Measurements from ENCODE around the gene DHFR. TPM values are rescaled to one million over a fixed set of nuclear protein-coding genes. Genes with fewer than 3 reads are reported as not detected.
A peak's percentile ranks its signal among the peaks of the same experiment; 100 is the strongest.

The DHFR gene
- total RNA-seq, 1 donor from 2014 or later, result 128 TPM

DNA sequence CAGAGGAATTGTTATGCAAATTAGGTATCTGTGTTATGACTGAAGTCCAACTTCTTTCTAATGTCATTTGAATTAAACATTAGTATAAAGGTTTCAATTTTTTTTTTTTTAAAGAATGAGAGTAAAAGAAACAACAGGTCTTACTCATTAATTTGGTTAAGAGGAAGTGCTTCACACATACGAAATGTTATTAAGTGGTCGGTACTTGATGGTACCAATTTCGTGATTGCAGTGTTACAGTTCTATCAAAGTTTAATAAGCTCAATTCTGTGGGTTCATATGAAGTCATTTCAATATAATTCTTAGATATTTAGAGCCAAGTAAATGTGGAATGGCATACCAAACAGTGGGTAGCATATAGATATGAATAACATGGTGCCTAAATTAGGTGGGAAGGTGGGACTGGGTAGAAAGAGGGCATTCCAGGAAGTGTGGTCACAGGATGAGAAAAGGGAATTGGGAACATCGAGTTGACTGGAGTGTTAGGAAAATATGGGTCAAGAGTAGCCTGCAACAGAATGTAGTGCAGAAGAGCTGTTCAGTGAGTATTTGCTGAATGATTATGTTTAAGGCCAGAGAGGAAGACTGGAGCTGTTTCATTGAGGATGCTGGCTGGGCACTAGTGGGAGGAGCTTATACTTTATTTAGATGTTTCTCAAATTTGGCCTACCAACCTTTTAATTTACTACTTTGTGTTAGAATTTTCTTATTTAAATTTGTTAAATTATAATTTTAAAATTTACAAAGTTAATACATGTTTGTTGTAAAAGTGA, 34.1 kb upstream of the DHFR start:
- H3K27me3 Mint-ChIP-seq (ENCODE audit: insufficient read depth, low read depth), result no peaks in the 10 kb centered on the region

DNA sequence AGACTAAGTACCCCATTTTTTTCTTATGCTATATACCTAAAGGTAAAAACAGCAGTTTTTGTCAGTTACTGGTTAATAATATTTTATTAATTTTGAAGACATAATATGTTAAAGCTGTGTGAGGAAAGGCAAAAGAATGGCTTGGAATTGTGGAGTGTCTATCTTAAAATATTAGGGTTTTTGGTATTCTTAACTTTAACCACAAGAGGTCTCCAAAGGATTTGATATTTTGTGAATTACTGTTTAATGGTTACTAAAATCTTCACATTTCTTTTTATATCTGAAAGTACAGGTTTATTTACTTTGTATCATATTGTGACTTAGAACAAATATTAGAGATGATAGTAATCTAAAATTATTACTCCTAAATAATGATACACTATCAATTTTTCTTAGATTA, 32.0 kb upstream of the DHFR start:
- H3K4me2 ChIP-seq, result no peak overlapping the region
- Mint-ChIP-seq H3K36me3 (peaks cover 23% of the 10 kb centered on the region), H3K4me1 (no peaks in the 10 kb centered on the region), H3K4me3 (no peak overlapping the region), H3K27me3 (ENCODE audit: insufficient read depth, low read depth) (no peaks in the 10 kb centered on the region), H3K27ac (no peak overlapping the region), H3K9me3 (peaks cover 2% of the 10 kb centered on the region)
- no peaks in the 10 kb centered on the region for H4K20me1 ChIP-seq (ENCODE audit: low read depth)
- no peaks in the 10 kb centered on the region for H3K79me2 ChIP-seq (ENCODE audit: low read depth)
- no peak overlapping the region for H3K9ac ChIP-seq
- no peak overlapping the region for H3K4me3 ChIP-seq
- no peaks in the 10 kb centered on the region for H3K27me3 ChIP-seq
- H3K27ac ChIP-seq, result no peak overlapping the region
- H3K4me1 ChIP-seq, result no peaks in the 10 kb centered on the region
- H3F3A ChIP-seq (ENCODE audit: low read depth), result peaks cover 12% of the 10 kb centered on the region
- H3K9me3 ChIP-seq (ENCODE audit: low read depth), result no peaks in the 10 kb centered on the region
- no peak overlapping the region for H2AFZ ChIP-seq (replicated peaks)
- no peak for TF ChIP-seq EZH2phosphoT487 (IDR thresholded peaks at IDR 0.05)
- TF ChIP-seq, protein P1, sequence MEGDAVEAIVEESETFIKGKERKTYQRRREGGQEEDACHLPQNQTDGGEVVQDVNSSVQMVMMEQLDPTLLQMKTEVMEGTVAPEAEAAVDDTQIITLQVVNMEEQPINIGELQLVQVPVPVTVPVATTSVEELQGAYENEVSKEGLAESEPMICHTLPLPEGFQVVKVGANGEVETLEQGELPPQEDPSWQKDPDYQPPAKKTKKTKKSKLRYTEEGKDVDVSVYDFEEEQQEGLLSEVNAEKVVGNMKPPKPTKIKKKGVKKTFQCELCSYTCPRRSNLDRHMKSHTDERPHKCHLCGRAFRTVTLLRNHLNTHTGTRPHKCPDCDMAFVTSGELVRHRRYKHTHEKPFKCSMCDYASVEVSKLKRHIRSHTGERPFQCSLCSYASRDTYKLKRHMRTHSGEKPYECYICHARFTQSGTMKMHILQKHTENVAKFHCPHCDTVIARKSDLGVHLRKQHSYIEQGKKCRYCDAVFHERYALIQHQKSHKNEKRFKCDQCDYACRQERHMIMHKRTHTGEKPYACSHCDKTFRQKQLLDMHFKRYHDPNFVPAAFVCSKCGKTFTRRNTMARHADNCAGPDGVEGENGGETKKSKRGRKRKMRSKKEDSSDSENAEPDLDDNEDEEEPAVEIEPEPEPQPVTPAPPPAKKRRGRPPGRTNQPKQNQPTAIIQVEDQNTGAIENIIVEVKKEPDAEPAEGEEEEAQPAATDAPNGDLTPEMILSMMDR (IDR thresholded peaks at IDR 0.05), result peak; percentile 53
- no peak for DNase-seq (ENCODE audit: low spot score)
- H3K36me3 ChIP-seq, result no peaks in the 10 kb centered on the region

More for the DNA sequence above, 34.1 kb upstream of the DHFR start:
- H3K4me3 Mint-ChIP-seq, result no peak overlapping the region
- no peak overlapping the region for H3K4me2 ChIP-seq
- no peaks in the 10 kb centered on the region for H3K4me1 Mint-ChIP-seq
- H3F3A ChIP-seq (ENCODE audit: low read depth), result peaks cover 22% of the 10 kb centered on the region
- H2AFZ ChIP-seq (replicated peaks), result no peak overlapping the region
- H3K27ac ChIP-seq, result no peak overlapping the region
- no peaks in the 10 kb centered on the region for H3K4me1 ChIP-seq
- DNase-seq (ENCODE audit: low spot score), result no peak
- H3K4me3 ChIP-seq, result no peak overlapping the region
- H3K9ac ChIP-seq, result no peak overlapping the region
- no peaks in the 10 kb centered on the region for H3K9me3 ChIP-seq (ENCODE audit: low read depth)
- H3K36me3 Mint-ChIP-seq, result peaks cover 8% of the 10 kb centered on the region
- no peak overlapping the region for H3K27ac Mint-ChIP-seq
- H3K9me3 Mint-ChIP-seq, result peaks cover 2% of the 10 kb centered on the region
- H4K20me1 ChIP-seq (ENCODE audit: low read depth), result no peaks in the 10 kb centered on the region
- TF ChIP-seq, protein P1 (IDR thresholded peaks at IDR 0.05), result no peak
- TF ChIP-seq EZH2phosphoT487 (IDR thresholded peaks at IDR 0.05), result no peak
- TF ChIP-seq EZH2 (IDR thresholded peaks at IDR 0.05), result no peak
- H3K79me2 ChIP-seq (ENCODE audit: low read depth), result no peaks in the 10 kb centered on the region
- H3K36me3 ChIP-seq, result no peaks in the 10 kb centered on the region
- H3K27me3 ChIP-seq, result no peaks in the 10 kb centered on the region

GRCh38 chr5:80676706-80677105, 21.9 kb upstream of the DHFR start:
- Histone ChIP-seq H3K4me1 (no peaks in the 10 kb centered on the region), H3K36me3 (peaks cover 6% of the 10 kb centered on the region), H3F3A (ENCODE audit: low read depth) (peaks cover 2% of the 10 kb centered on the region), H2AFZ (replicated peaks) (no peak overlapping the region), H3K9me3 (ENCODE audit: low read depth) (no peaks in the 10 kb centered on the region), H3K27ac (no peak overlapping the region), H3K79me2 (ENCODE audit: low read depth) (no peaks in the 10 kb centered on the region), H3K4me3 (no peak overlapping the region), H3K4me2 (no peak overlapping the region), H4K20me1 (ENCODE audit: low read depth) (no peaks in the 10 kb centered on the region), H3K9ac (no peak overlapping the region), H3K27me3 (no peaks in the 10 kb centered on the region)
- Mint-ChIP-seq H3K27me3 (ENCODE audit: insufficient read depth, low read depth) (no peaks in the 10 kb centered on the region), H3K4me1 (no peaks in the 10 kb centered on the region), H3K9me3 (no peaks in the 10 kb centered on the region), H3K36me3 (peaks cover 11% of the 10 kb centered on the region), H3K27ac (no peak overlapping the region), H3K4me3 (no peak overlapping the region)
- TF ChIP-seq EZH2 (IDR thresholded peaks at IDR 0.05) (no peak), EZH2phosphoT487 (IDR thresholded peaks at IDR 0.05) (no peak)
- TF ChIP-seq, protein P1 (IDR thresholded peaks at IDR 0.05), result no peak
- DNase-seq (ENCODE audit: low spot score), result no peak

Data from neural progenitor cell (in vitro differentiated cells).